ENCODE results near the gene UBR4.

UBR4 gene

GRCh38 chr1:19068639-19069276, 141.3 kb downstream of the UBR4 start:
- no peak for DNase-seq

DNA sequence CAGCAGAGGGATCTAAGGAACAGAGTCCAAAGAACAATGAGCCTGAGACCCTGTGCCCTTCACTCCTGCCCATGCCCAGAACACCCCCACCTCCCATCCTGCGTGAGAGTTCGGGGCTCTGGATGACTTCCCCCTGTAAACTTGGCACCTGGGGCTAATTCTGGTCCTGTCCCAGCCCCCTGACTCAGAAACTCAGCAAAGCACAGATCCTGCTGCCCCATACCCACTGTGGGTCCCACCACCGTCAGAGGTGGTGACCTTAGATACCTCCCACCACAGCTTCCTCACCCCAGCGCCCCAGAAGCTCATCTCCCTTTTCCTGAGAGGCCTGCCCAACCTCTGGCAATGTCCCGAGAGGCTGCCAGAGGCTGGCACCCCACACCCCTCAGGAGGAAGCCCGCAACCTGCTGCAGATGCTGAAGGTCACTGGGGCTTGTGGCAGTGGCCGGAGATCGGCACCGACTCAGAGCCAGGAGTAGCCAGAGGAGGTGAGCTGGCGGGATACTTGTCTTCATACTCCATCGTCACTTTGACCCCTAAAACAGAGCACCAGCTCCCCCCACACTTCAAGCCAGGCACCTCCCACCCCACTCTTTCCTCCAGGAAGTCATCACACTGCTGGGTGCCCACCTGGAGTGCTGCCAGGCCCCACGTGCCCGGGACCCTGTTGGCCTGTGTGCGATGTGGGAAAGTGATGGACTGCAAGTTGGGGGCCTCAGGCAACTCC, 142.0 kb downstream of the UBR4 start:
- DNase-seq: no peak

DNA sequence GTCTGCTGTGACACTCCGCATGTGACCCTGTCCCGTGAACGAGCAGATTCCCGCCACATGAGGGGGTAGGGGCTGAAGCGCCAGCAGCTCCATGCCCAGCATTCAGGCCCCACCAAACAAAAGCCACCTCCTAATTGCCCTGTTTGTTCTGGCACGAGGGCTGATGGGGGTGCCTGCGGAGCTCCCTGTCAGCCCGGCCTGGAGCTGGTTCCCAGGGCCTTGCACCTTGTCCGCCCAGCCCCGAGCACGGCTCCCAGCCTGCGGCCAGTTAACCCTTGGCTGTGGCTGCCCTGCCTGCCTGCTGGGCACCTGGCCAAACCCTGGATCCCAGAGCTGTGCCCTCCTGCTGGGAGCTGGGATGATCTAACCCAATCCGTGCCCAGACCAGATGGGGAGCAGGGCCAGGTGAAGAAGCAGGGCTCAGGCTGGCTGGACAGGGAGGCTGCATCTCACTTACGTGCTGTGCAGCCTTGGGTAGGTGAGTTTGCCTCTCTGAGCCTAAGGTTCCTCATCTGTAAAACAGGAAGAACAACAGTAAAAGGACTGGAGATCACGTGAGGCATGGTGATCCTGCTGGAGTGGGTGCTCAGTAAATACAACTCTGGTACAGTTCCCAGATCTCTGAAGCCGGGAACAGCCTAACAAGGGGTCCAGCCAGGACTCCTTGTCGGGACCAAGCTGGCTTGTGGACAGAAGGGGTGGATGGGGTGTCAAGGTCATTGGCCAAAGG, 142.7 kb downstream of the UBR4 start:
- DNase-seq: no peak

GRCh38 chr1:19066874-19067181, 143.2 kb downstream of the UBR4 start:
- DNase-seq: no peak

DNA sequence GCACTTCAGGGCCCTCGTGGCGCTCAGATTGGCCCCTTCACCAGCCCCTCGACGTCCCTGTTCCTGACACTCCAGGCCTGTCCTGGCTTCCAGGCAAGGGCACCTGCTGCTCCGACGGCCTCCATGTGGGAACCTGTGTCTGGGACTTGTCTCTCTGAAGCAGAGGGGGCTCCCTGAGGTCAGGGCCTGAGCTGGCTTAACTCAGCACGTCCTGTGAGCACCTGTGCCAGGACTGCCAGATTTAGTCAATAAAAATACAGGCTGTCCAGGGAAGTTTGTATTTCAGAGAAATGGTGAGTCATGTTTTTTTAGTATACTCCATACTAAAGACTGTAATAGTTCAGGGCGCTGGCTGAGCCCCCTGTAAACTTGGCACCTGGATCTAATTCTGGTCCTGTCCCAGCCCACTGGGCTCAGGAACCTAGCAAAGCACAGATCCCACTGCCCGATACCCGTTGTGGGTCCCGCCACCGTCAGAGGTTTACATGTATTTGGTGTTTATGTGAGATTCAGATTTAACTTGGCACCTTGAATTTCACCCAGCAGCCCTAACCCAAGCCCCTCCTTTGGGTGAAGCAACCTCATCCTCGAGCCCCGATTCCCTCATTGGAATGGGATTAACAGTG, 143.7 kb downstream of the UBR4 start:
- no peak for DNase-seq

DNA sequence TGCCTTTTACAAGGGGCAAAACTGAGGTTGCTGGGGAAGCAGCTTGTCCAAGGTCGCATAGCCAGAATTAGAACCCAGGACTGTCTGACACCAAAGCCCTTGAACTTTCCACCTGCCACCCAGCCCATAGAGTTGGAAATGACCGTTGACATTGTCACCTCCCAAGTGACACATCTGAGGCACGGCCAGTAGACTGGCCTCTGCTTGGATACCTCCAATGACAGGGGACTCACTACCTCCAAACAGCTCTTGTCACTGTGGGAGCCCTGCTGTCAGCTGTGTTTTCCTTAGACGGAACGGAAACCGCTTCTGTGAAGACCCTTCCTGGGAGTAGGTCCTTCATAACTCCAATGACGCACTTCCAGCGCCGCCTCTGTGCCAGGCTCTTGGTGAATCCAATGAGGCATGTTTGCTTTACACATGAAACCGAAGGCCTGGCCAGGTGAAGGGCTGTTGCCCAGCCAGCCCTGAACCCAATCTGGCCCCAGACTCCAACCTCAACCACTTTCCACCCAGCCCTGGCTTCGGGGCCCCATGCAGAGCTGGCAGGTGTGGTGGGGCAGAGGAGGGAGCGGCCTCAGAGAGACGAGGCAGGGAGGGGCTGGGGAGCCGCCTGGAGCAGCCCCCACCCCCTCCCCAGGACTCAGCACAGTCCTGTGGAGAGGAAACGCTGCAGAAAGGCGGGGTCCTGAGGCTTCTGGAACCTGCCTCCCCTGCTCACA, 144.4 kb downstream of the UBR4 start:
- DNase-seq: no peak

GRCh38 chr1:19064906-19065450, 145.1 kb downstream of the UBR4 start:
- DNase-seq: no peak

DNA sequence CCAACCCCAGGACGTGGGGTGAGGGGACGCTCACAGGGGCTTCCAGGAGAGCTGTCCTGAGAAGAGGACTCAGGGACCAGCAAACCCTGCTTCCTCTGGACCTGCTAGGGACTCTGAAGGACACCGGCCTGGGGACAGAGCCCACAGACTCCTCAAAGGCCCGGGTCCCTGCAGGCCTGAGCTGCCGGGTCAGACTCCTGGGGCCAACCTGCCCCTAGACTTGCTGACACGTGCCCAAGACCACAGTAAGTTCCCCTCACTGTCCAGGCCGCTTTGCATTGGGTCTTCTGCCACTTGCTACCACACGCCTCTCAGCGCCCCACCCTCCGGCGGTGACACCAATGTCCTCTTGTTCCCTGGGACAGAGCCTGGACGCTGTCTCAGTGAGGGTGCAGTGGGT, 146.9 kb downstream of the UBR4 start:
- DNase-seq: no peak

DNA sequence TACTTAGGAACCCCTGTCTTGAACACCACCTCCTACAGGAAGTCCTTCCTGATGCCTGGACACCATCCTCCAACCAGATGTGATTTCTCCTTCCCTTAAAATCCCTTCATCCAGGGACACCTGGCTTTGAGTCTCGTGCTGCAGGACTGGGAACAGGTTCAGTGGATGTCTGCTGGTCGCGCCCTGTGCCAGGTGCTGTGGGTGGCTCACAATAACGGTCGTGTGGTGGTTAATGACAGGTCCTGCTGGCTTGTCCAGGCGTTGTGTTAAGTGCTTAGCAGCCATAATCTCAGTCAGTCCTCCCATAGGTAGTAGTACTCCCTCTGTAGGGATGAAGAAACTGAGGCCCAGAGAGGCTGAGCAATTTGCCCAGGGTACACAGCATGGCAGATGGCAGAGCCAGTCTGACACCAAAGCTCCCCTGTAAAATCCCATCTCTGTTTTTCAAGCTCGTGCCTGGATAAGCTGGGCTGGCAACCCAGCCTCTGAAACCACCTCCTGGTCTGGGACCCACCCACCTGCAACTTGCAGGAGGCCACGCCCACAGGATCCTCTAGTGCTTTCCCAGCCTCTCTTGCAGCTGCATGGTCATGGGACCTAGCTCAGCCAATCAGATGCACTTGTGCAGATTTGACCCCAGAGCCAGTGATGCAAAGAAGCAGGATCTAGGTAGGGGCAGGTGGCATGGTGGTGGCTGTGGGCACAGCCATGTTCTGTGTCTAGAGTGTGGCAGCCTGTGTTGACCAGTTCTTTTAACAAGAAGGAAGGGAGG, 147.6 kb downstream of the UBR4 start:
- DNase-seq: no peak

GRCh38 chr1:19061798-19062197, 148.3 kb downstream of the UBR4 start:
- DNase-seq: no peak

GRCh38 chr1:19061343-19061742, 148.7 kb downstream of the UBR4 start:
- DNase-seq: no peak

DNA sequence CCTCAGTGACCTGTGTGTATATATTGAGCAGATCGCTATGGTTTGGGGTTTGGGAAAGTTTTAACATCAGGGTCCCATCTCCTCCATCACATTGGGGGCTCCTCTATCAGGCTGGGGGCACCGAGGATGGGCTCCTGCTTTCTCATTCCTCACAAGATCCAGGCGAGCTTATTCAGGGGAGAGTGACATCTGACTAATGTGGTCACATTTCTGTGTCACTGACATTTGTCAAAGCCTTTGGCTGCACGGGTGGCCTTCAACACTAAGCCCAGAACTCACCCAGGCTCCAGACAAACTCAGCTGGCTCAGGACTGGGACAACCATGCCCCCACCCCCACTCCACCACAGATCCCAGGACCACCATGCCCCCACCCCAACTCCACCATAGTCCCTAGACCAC, 150.3 kb downstream of the UBR4 start:
- DNase-seq: no peak

- no peak for DNase-seq
Observed at GRCh38 chr1:19058476-19058797, 151.6 kb downstream of the UBR4 start.

DNA sequence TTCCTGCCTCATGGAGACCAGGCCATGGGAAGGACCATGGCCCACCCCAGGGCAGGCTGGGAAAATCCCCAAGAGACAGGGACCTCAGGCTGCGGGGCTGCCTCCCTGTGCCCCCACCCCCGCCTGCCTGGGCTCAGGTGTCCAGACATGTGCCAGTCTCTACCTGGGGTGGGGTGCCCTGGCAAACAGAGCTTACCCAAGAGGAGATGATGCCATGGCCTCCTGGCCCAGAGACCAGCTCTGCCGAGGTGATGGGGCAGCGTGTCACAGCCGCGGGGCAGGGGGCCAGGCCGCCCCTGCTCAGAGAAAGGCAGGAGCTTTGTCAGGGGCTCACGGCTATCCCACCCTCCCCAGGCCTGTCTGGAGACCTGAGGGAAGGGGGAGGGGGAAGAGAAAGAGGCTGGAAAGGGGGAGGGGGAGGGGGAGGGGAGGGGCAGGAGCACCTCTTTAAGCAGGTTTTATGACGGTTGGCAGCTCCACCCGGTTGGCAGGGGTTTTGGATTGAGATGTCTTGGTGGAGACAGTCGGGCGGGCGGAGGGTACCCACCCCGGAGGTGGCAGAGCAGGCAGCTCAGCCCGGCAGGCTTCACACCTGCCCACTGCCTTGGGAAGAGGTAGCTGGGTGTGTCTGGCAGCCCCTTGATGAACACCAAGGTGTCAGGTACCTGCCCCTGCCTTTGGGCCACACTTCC, 152.1 kb downstream of the UBR4 start:
- DNase-seq: no peak

DNA sequence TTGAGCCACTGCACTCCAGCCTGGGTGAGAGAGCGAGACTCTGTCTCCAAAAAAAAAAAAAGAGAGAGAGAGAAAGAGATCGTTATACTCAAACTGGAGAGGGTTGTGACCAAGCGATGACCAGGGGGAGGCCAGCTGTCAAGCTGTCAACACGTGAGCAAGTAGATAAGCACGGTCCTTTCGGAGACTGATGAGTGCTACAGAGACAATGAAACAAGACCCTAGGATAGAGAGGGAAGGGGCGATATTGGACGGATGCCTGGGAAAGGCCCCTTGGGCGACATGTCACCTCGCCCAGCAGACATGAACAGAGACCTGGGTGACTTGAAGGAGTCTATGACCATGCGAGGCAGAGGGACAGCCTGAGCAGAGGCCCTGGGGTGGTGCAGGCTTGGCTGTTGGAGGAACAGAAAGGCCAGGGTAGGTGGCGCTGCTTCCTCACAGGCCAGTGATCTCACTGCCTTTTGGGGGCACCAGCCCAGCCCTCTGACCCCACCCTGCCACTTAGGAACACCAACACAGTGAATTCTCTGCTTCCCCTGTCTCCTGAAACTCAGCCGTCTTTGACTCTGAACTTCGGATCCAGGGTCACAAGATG, 152.8 kb downstream of the UBR4 start:
- DNase-seq: no peak

DNA sequence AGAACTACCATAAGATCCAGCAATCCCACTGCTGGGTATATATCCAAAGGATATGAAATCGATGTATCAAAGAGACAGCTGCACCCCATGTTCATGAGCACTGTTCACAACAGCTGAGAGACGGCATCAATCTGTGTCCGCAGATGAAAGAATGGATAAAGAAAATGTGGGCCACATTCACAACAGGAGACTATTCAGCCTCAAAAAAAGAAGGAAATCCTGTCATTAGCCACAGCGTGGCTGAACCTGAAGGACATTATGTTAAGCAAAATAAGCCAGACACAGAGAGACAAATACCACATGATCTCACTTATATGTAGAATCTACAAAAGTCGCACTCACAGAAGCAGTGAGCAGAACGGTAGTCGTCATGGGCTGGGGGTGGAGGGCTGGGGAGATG, 154.4 kb downstream of the UBR4 start:
- no peak for DNase-seq

GRCh38 chr1:19055001-19055400, 155.1 kb downstream of the UBR4 start:
- no peak for DNase-seq

DNA sequence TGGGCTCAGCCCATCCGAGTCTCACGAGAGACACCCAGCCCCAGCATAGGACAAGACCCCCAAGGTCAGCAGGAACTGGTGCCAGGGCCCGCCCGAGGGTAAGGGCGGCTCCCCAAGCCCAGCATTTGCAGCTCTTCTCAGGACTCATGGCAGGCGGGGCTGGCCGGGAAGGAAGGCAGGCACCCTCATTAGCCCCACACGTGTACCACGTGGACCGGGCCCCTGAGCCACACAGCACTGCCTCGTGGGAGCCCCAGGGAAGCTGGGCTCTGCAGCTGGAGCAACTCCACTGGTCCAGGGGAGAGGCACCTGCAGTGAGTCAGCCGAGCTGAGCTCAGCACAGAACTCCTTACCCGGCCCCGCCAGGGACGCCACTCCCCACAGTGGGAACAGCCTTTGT, 155.8 kb downstream of the UBR4 start:
- DNase-seq: no peak

GRCh38 chr1:19053486-19053885, 156.6 kb downstream of the UBR4 start:
- DNase-seq: no peak

DNA sequence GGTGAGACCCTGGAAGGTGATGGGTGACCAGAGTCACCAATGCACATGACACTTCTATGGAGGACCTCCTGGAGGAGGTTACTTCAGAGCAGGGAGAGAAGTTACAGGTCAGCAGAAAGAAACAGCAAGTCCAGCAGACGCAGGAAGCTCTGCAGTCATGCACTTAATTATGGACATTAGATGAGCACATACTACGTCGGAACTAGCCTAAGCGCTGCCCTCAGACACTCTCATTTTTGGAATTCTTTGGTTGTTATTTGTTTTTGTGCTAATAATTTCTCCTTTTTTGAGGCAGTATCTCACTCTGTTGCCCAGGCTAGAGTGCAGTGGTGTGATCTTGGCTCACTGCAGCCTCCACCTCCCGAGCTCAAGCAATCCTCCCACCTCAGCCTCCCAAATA, 160.3 kb downstream of the UBR4 start:
- no peak for DNase-seq

- DNase-seq: no peak
Observed at GRCh38 chr1:19049128-19049768, 160.8 kb downstream of the UBR4 start.

All from GF-D8 (cell line).